HG03280 (cell line): ENCODE results near the gene USP17L18.
"Not testable (repeated sequence)": the region's sequence is repeated elsewhere in the genome, so short reads cannot be mapped to it uniquely, and the experiment has no call there.

ENCODE experiments used
- ATAC-seq: cut with Tn5 transposase; IDR thresholded peaks from one replicate; pipeline ENCODE4 v1.9.1; 2021; ENCODE audit warnings: mild to moderate bottlenecking, moderate library complexity; ENCODE audit not compliant: unreplicated experiment

The USP17L18 gene, protein sequence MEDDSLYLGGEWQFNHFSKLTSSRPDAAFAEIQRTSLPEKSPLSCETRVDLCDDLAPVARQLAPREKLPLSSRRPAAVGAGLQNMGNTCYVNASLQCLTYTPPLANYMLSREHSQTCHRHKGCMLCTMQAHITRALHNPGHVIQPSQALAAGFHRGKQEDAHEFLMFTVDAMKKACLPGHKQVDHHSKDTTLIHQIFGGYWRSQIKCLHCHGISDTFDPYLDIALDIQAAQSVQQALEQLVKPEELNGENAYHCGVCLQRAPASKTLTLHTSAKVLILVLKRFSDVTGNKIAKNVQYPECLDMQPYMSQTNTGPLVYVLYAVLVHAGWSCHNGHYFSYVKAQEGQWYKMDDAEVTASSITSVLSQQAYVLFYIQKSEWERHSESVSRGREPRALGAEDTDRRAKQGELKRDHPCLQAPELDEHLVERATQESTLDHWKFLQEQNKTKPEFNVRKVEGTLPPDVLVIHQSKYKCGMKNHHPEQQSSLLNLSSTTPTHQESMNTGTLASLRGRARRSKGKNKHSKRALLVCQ

GRCh38 chr4:9247953-9248680 is at the start of gene USP17L18:
Gene USP17L18 (plus strand): TSS chr4:9248630. CDS start chr4:9248630, 0 bp downstream.
- ATAC-seq = not testable (repeated sequence)

- not testable (repeated sequence) for ATAC-seq
These were observed 38.1 kb upstream of the USP17L18 start, which contains the start of gene USP17L10 for GRCh38 chr4:9210357-9210756. Gene USP17L10 (plus strand): TSS chr4:9210657. CDS start chr4:9210657, 0 bp downstream.

DNA sequence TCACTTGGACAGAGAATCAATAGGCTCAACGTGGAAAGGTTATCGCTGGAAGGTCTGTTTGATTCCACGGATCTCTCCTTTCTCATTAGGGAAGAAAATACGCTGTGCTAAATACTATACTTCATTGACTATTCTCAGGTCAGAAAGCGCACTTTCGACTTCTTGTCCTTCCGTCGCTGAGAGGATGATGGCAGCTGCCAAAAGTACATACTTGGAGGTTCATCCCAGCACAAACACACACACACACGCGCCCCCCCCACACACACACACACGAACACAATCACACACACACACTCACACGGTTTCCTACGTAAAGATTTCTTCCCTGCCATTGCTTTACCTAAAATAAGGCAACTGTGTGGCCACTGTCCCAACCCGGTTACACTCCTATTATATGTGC is 33.7 kb upstream of the USP17L18 start:
- not testable (repeated sequence) for ATAC-seq

GRCh38 chr4:9215105-9215504 is 33.3 kb upstream of the USP17L18 start, which contains the start of gene USP17L11:
Gene USP17L11 (plus strand): TSS chr4:9215405. CDS start chr4:9215405, 0 bp downstream.
- not testable (repeated sequence) for ATAC-seq

DNA sequence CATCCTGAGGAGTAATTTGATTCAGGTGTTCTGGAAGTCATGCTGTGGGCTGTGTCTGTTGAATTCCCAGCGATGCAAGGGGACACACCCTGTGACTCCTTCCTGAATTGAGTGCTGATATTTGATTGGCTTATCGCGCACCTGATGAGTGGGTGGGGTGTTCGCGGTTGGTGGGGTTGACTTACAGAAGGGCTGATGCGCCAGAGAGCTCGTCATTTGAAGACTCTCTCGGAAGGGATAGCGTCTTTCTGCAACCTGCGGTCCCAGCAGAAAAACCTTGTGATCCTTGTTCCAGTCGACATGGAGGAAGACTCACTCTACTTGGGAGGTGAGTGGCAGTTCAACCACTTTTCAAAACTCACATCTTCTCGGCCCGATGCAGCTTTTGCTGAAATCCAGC is 28.6 kb upstream of the USP17L18 start, which contains the start of gene USP17L12:
TSS of gene USP17L12 (plus strand) at position 301 of the 400 bp plus-strand sequence. CDS start at position 301, 0 bp downstream.
- ATAC-seq = not testable (repeated sequence)

DNA sequence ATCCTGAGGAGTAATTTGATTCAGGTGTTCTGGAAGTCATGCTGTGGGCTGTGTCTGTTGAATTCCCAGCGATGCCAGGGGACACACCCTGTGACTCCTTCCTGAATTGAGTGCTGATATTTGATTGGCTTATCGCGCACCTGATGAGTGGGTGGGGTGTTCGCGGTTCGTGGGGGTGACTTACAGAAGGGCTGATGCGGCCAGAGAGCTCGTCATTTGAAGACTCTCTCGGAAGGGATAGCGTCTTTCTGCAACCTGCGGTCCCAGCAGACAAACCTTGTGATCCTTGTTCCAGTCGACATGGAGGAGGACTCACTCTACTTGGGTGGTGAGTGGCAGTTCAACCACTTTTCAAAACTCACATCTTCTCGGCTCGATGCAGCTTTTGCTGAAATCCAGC is 23.8 kb upstream of the USP17L18 start, which contains the start of gene USP17L13:
TSS of gene USP17L13 (plus strand) at position 301 of the 400 bp plus-strand sequence. CDS start at position 301, 0 bp downstream.
- ATAC-seq = not testable (repeated sequence)

DNA sequence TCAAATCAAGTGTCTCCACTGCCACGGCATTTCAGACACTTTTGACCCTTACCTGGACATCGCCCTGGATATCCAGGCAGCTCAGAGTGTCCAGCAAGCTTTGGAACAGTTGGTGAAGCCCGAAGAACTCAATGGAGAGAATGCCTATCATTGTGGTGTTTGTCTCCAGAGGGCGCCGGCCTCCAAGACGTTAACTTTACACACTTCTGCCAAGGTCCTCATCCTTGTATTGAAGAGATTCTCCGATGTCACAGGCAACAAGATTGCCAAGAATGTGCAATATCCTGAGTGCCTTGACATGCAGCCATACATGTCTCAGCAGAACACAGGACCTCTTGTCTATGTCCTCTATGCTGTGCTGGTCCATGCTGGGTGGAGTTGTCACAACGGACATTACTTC is 18.2 kb upstream of the USP17L18 start:
- ATAC-seq = not testable (repeated sequence)

DNA sequence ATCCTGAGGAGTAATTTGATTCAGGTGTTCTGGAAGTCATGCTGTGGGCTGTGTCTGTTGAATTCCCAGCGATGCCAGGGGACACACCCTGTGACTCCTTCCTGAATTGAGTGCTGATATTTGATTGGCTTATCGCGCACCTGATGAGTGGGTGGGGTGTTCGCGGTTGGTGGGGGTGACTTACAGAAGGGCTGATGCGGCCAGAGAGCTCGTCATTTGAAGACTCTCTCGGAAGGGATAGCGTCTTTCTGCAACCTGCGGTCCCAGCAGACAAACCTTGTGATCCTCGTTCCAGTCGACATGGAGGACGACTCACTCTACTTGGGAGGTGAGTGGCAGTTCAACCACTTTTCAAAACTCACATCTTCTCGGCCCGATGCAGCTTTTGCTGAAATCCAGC is 14.3 kb upstream of the USP17L18 start, which contains the start of gene USP17L15:
TSS of gene USP17L15 (plus strand) at position 301 of the 400 bp plus-strand sequence. CDS start at position 301, 0 bp downstream.
- ATAC-seq = not testable (repeated sequence)

DNA sequence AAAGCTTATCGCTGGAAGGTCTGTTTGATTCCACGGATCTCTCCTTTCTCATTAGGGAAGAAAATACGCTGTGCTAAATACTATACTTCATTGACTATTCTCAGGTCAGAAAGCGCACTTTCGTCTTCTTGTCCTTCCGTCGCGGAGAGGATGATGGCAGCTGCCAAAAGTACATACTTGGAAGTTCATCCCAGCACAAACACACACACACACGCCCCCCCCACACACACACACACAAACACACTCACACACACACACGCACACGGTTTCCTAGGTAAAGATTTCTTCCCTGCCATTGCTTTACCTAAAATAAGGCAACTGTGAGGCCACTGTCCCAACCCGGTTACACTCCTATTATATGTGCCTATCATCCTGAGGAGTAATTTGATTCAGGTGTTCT is 10.0 kb upstream of the USP17L18 start:
- ATAC-seq = not testable (repeated sequence)

DNA sequence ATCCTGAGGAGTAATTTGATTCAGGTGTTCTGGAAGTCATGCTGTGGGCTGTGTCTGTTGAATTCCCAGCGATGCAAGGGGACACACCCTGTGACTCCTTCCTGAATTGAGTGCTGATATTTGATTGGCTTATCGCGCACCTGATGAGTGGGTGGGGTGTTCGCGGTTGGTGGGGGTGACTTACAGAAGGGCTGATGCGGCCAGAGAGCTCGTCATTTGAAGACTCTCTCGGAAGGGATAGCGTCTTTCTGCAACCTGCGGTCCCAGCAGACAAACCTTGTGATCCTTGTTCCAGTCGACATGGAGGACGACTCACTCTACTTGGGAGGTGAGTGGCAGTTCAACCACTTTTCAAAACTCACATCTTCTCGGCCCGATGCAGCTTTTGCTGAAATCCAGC is 4.9 kb upstream of the USP17L18 start, which contains the start of gene USP17L17:
TSS of gene USP17L17 (plus strand) at position 301 of the 400 bp plus-strand sequence. CDS start at position 301, 0 bp downstream.
- ATAC-seq = not testable (repeated sequence)

- not testable (repeated sequence) for ATAC-seq
These were observed 4.6 kb downstream of the USP17L18 start, which contains the start of gene USP17L19 for GRCh38 chr4:9253078-9253477. Gene USP17L19 (plus strand): TSS chr4:9253378. CDS start chr4:9253378, 0 bp downstream.

DNA sequence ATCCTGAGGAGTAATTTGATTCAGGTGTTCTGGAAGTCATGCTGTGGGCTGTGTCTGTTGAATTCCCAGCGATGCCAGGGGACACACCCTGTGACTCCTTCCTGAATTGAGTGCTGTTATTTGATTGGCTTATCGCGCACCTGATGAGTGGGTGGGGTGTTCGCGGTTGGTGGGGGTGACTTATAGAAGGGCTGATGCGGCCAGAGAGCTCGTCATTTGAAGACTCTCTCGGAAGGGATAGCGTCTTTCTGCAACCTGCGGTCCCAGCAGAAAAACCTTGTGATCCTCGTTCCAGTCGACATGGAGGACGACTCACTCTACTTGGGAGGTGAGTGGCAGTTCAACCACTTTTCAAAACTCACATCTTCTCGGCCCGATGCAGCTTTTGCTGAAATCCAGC is 9.4 kb downstream of the USP17L18 start, which contains the start of gene USP17L20:
TSS of gene USP17L20 (plus strand) at position 301 of the 400 bp plus-strand sequence. CDS start at position 301, 0 bp downstream.
- not testable (repeated sequence) for ATAC-seq

GRCh38 chr4:9262572-9262971 is 14.1 kb downstream of the USP17L18 start, which contains the start of gene USP17L21:
Gene USP17L21 (plus strand): TSS chr4:9262872. CDS start chr4:9262872, 0 bp downstream.
- ATAC-seq = not testable (repeated sequence)

DNA sequence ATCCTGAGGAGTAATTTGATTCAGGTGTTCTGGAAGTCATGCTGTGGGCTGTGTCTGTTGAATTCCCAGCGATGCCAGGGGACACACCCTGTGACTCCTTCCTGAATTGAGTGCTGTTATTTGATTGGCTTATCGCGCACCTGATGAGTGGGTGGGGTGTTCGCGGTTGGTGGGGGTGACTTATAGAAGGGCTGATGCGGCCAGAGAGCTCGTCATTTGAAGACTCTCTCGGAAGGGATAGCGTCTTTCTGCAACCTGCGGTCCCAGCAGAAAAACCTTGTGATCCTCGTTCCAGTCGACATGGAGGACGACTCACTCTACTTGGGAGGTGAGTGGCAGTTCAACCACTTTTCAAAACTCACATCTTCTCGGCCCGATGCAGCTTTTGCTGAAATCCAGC is 18.9 kb downstream of the USP17L18 start, which contains the start of gene USP17L22:
TSS of gene USP17L22 (plus strand) at position 301 of the 400 bp plus-strand sequence. CDS start at position 301, 0 bp downstream.
- ATAC-seq = not testable (repeated sequence)

DNA sequence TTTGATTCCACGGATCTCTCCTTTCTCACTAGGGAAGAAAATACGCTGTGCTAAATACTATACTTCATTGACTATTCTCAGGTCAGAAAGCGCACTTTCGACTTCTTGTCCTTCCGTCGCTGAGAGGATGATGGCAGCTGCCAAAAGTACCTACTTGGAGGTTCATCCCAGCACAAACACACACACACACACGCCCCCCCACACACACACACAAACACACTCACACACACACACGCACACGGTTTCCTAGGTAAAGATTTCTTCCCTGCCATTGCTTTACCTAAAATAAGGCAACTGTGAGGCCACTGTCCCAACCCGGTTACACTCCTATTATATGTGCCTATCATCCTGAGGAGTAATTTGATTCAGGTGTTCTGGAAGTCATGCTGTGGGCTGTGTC is 23.3 kb downstream of the USP17L18 start:
- ATAC-seq = not testable (repeated sequence)
